Measurements from ENCODE around the gene NODAL. TPM values are rescaled to one million over a fixed set of nuclear protein-coding genes. Genes with fewer than 3 reads are reported as not detected.

Gene NODAL
- total and polyA plus RNA-seq, 2 experiments from 2014 or later, result 11.2 to 28.4 TPM

- Histone ChIP-seq H3K4me2 (peak overlapping the region; percentile 67), H4K20me1 (replicated peaks; ENCODE audit: insufficient read depth) (peaks cover 28% of the 10 kb centered on the region), H3K9me2 (ENCODE audit: insufficient read depth) (no peaks in the 10 kb centered on the region), H3K27ac (ENCODE audit: low read depth) (0 out of 2 replicates have a peak overlapping the region, but pooled peaks have one; percentile 1), H3K4me1 (ENCODE audit: insufficient read depth) (peaks cover 19% of the 10 kb centered on the region; the same call in 1 of the 2 replicates), H3F3A (replicated peaks; ENCODE audit: low read depth) (peaks cover 20% of the 10 kb centered on the region; the same call in 1 of the 2 replicates), H2AFZ (peak overlapping the region; percentile 83), H3K36me3 (ENCODE audit: insufficient read depth) (no peaks in the 10 kb centered on the region; the same call in 1 of the 2 replicates), H3K4me3 (peak overlapping the region; percentile 96), H3K79me2 (replicated peaks; ENCODE audit: insufficient read depth) (peaks cover 35% of the 10 kb centered on the region), H3K27me3 (ENCODE audit: insufficient read depth) (no peaks in the 10 kb centered on the region)
- Mint-ChIP-seq H3K4me3 (peak overlapping the region; percentile 97), H3K36me3 (ENCODE audit: low read depth) (peaks cover 30% of the 10 kb centered on the region), H3K4me1 (peaks cover 26% of the 10 kb centered on the region), H3K9me3 (peaks cover 4% of the 10 kb centered on the region; the same call in 2 of the 3 replicates), H3K27me3 (ENCODE audit: insufficient read depth, low read depth, poor library complexity) (peaks cover 8% of the 10 kb centered on the region), H3K27ac (peak overlapping the region; percentile 21; the same call in 1 of the 2 replicates)
- ATAC-seq (peak; percentile 91), DNase-seq (ENCODE audit: low spot score) (no peak)
- TF ChIP-seq STAT1 (IDR thresholded peaks at IDR 0.05; ENCODE audit: unreplicated experiment), result no peak
- no peak for TF ChIP-seq ZNF114 (CRISPR knock-in tag; IDR thresholded peaks at IDR 0.05)
- TF ChIP-seq CTCF (conservative IDR thresholded peaks at IDR 0.05; ENCODE audit: low read depth in 2 of 2), result no peak
- no peak for TF ChIP-seq CREB1 (CRISPR knock-in tag; IDR thresholded peaks at IDR 0.05; ENCODE audit: low read depth)
- no peak for TF ChIP-seq JUNB (IDR thresholded peaks at IDR 0.05; ENCODE audit: unreplicated experiment)
- TF ChIP-seq POLR2AphosphoS5 (IDR thresholded peaks at IDR 0.05; ENCODE audit: low read depth), result no peak
- TF ChIP-seq ETS1 (IDR thresholded peaks at IDR 0.05), result no peak
- no peak for TF ChIP-seq NANOG (IDR thresholded peaks at IDR 0.05; ENCODE audit: borderline replicate concordance)
- no peak for TF ChIP-seq EZH2 (IDR thresholded peaks at IDR 0.05; ENCODE audit: low read depth, unreplicated experiment)
- no peak for TF ChIP-seq REST (IDR thresholded peaks at IDR 0.05; ENCODE audit: unreplicated experiment)
- TF ChIP-seq ZNF331 (CRISPR knock-in tag; IDR thresholded peaks at IDR 0.05; ENCODE audit: low read depth), result no peak
- TF ChIP-seq ZNF462 (CRISPR knock-in tag; IDR thresholded peaks at IDR 0.05), result no peak
- no peak for TF ChIP-seq EZH2phosphoT487 (IDR thresholded peaks at IDR 0.05; ENCODE audit: unreplicated experiment)
These were observed 37.9 kb downstream of the NODAL start for GRCh38 chr10:70403483-70404035.

Data from GM23338 (cell line).